Kidney (tissue), 14 donors: Measurements from ENCODE around the gene CHKB. TPM values are rescaled to one million over a fixed set of nuclear protein-coding genes. Genes with fewer than 3 reads are reported as not detected.
A peak's percentile ranks its signal among the peaks of the same experiment; 100 is the strongest.

Experiments
- DNase-seq, 5 donors: peaks; one replicate each; pipeline ENCODE4 v3.0.0-alpha.2; 2013 to 2020
- FAIRE-seq: peaks from 2 replicates; lab custom pipeline; 2012; peaks lifted over from hg19 to GRCh38; lab: Jason Lieb, UNC
- H3K27ac ChIP-seq, 2 donors: one replicate each; pipeline ENCODE4 v1.7.0; 2013; ENCODE audit warnings: low read depth in 2 of 2, low read length in 2 of 2, inconsistent platforms in 1 of 2
- H3K27me3 ChIP-seq: one replicate; pipeline ENCODE4 v1.7.1; 2013; ENCODE audit warnings: low read length, inconsistent platforms; ENCODE audit not compliant: control insufficient read depth, insufficient read depth
- H3K36me3 ChIP-seq, 3 donors: one replicate each; pipeline versions ENCODE4 v1.7.0 to v1.7.1; 2013; ENCODE audit warnings: low read length in 3 of 3, control low read depth in 1 of 3, inconsistent platforms in 1 of 3; ENCODE audit not compliant: insufficient read depth in 3 of 3, control insufficient read depth in 2 of 3
- H3K4me1 ChIP-seq, 3 donors: one replicate each; pipeline versions ENCODE4 v1.7.0 to v1.7.1; 2013; ENCODE audit warnings: low read length in 3 of 3, inconsistent platforms in 1 of 3, low read depth in 1 of 3; ENCODE audit not compliant: control insufficient read depth in 2 of 3, insufficient read depth in 2 of 3
- H3K4me3 ChIP-seq, 3 donors: one replicate each; pipeline versions ENCODE4 v1.7.0 to v1.8.1; 2013; ENCODE audit warnings: low read length in 3 of 3, control low read depth in 1 of 3, inconsistent platforms in 1 of 3
- H3K9ac ChIP-seq, 3 donors: one replicate each; pipeline versions ENCODE4 v1.7.0 to v1.7.1; 2013; ENCODE audit warnings: low read length in 3 of 3, control low read depth in 1 of 3, inconsistent platforms in 1 of 3
- H3K9me3 ChIP-seq, 3 donors: one replicate each; pipeline versions ENCODE4 v1.7.0 to v1.7.1; 2013; ENCODE audit warnings: low read length in 3 of 3, control low read depth in 1 of 3, inconsistent platforms in 1 of 3; ENCODE audit not compliant: control insufficient read depth in 2 of 3, insufficient read depth in 1 of 3
- intact Hi-C: fragments of 100-400 bp; cut with DNase I; formaldehyde crosslinking; loops from one replicate; pipeline ENCODE4 v1.11.1; 2022
- polyA plus RNA-seq: library from polyadenylated mRNA; stranded (reverse); fragments of 350-450 nt; fragmentation: Illumina TruSeq; extraction: RNeasy Lipid Tissue Mini Kit (QIAGEN cat#74804); gene quantifications from one replicate; pipeline ENCODE4 v1.2.3, GENCODE V29; 2014; ENCODE audit warnings: low read depth, low replicate concordance; ENCODE audit not compliant: insufficient read depth
- total RNA-seq: library from RNA; stranded (reverse); fragmentation: NEBNext Ultra II Directional; extraction: Animal tissue kit (Norgen Biotek cat#: 25700); gene quantifications from one replicate; pipeline ENCODE4 v1.2.1, GENCODE V29; 2021
- TF ChIP-seq, protein P1 (sequence below): IDR thresholded peaks from 3 replicates; pipeline ENCODE4 v1.5.1; 2012; ENCODE audit warnings: mild to moderate bottlenecking, moderate library complexity, borderline replicate concordance; ENCODE audit not compliant: insufficient read depth; ENCODE audit errors: extremely low read depth
- donor health status: control.
- donor health status: control.
- donor health status: control.
- donor health status: control.
- donor health status: control.
- donor health status: DM: yes; HTN: yes; CAD: no.
- donor health status: Normal renal cell carcinoma (clear cell type).

Gene CHKB
- total and polyA plus RNA-seq, 2 donors from 2014 or later = 73.0 to 91.7 TPM

GRCh38 chr22:50572965-50573364, 9.7 kb downstream of the CHKB start:
- peaks cover 0 to 18% (median 11%) of the 10 kb centered on the region in 3 donors for H3K4me1 ChIP-seq
- FAIRE-seq = no peak
- H3K27ac ChIP-seq = no peak overlapping the region
- H3K9me3 ChIP-seq = no peaks in the 10 kb centered on the region
- peaks cover 0 to 10% (median 7%) of the 10 kb centered on the region in 3 donors for H3K36me3 ChIP-seq
- no peak overlapping the region for H3K4me3 ChIP-seq
- TF ChIP-seq, protein P1, sequence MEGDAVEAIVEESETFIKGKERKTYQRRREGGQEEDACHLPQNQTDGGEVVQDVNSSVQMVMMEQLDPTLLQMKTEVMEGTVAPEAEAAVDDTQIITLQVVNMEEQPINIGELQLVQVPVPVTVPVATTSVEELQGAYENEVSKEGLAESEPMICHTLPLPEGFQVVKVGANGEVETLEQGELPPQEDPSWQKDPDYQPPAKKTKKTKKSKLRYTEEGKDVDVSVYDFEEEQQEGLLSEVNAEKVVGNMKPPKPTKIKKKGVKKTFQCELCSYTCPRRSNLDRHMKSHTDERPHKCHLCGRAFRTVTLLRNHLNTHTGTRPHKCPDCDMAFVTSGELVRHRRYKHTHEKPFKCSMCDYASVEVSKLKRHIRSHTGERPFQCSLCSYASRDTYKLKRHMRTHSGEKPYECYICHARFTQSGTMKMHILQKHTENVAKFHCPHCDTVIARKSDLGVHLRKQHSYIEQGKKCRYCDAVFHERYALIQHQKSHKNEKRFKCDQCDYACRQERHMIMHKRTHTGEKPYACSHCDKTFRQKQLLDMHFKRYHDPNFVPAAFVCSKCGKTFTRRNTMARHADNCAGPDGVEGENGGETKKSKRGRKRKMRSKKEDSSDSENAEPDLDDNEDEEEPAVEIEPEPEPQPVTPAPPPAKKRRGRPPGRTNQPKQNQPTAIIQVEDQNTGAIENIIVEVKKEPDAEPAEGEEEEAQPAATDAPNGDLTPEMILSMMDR = no peak
- H3K27me3 ChIP-seq = no peaks in the 10 kb centered on the region
- DNase-seq = no peak
- H3K9ac ChIP-seq = no peak overlapping the region
- intact Hi-C loops = no loop called here

GRCh38 chr22:50571264-50572175, 11.1 kb downstream of the CHKB start:
- TF ChIP-seq, protein P1 = no peak
- no peak for DNase-seq
- intact Hi-C loops = no loop called here
- no peak for FAIRE-seq
- no peak overlapping the region for H3K4me3 ChIP-seq
- H3K27ac ChIP-seq = no peak overlapping the region
- H3K9ac ChIP-seq = no peak overlapping the region
- H3K27me3 ChIP-seq = no peaks in the 10 kb centered on the region
- H3K4me1 ChIP-seq = peaks cover 0 to 15% (median 11%) of the 10 kb centered on the region in 3 donors
- H3K36me3 ChIP-seq = peaks cover 0 to 10% (median 7%) of the 10 kb centered on the region in 3 donors
- H3K9me3 ChIP-seq = no peaks in the 10 kb centered on the region

DNA sequence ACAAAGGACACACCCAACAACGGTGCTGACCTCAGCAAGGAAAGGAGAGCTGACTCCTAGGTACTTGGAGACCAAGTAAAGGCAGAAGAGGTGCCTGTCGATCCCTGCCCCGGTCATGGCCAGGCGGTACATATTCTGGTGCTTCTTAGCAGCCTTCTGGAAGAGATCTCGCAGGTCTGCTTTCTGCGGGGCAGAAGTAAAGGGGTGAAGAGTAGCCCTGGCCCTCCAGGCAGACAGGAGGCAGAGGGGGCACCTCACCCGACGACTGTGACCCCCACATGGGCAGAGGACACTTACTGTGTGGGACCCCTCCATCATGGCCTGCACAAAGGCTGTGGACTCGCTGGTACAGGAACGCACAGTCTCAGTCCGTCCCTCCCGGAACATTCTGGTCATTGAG, 11.8 kb downstream of the CHKB start:
- Histone ChIP-seq H3K9me3 (no peaks in the 10 kb centered on the region), H3K9ac (no peak overlapping the region), H3K27ac (no peak overlapping the region), H3K27me3 (no peaks in the 10 kb centered on the region), H3K36me3 (peaks cover 0 to 10% (median 7%) of the 10 kb centered on the region in 3 donors), H3K4me1 (peaks cover 0 to 15% (median 11%) of the 10 kb centered on the region in 3 donors), H3K4me3 (no peak overlapping the region)
- FAIRE-seq (no peak), DNase-seq (peak in 1 of 5 donors; percentile 61)
- intact Hi-C loops = no loop called here
- TF ChIP-seq, protein P1 = no peak
